ENCODE data around the gene SAXO1.
"Not testable (repeated sequence)": the region's sequence is repeated elsewhere in the genome, so short reads cannot be mapped to it uniquely, and the experiment has no call there.

Gene SAXO1

DNA sequence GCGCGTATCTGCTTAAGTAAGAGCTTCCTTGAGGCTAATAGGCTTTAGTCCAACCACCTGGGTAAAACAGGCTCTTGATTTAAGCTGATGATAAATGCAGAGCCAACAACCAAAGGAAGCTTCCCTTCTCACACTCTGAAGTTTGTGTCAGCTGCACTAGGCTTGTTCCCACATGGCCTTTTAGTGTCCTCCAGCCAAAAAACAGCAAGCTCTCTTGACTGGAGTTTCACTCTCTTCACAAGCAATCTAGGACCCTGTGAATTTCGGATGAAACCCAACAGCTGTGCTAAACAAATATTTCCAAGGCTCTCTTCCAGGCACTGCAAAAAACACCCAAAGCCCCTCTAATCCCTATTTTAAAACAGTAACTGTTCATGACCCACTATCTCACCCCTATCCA is 63.9 kb downstream of the SAXO1 start:
- no peak for DNase-seq

DNA sequence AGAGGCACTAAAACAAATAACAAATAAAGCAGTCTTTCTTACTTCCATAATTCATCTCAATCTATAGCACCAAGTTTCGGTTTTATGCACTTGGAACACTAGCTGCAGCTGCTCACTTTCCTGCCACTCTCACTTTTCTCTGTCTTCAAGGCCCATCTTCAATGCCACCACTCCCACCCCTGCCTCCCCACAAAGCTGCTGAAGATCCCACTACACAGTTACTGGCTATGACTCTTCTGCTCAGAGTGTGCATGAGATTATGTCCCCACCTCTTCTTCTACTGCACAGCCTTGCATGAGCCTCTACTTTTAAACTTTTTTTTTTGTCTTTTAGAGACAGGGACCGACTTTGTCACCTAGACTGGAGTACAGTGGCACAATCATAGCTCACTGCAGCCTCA is 77.4 kb downstream of the SAXO1 start:
- DNase-seq = no peak

DNA sequence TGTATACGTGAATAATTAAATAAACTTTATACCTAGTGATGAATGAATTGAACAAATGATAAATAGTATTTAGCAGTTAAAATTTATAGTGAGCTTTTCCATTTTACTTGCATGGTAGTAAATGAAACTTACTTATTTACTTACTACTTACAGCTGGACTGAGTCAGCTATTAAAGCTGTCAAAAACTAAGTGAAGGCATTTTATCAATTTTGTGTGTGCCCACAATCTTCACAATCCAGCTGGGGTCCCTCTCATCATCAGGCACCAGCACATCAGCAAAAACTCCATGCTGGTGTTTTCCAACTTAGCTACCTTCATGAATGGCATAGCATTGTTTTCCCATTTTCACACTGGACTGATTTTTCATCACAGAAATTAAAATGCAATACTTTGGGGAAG is 81.1 kb downstream of the SAXO1 start:
- no peak for DNase-seq

DNA sequence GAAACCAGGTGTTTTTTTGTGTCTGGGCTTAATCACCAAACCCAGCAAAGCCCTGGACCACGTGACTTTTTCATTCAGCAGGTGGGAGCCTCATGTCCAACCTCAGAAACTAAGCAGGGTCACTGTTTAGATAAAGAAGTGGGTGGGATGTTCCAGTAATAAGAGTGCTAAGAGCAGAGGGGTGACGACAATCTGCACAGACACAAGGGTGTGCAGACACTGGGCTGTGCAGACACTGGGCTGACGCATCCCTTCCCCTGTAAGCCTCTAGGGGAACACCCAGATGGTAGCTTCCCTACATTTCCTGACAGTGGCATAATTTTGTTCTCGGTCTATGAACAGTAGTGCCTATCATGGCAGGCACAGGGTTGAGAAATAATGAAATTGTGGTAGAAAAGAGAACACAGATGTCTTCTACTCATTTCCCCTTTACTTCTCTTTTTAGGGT is 85.1 kb downstream of the SAXO1 start:
- no peak for DNase-seq

DNA sequence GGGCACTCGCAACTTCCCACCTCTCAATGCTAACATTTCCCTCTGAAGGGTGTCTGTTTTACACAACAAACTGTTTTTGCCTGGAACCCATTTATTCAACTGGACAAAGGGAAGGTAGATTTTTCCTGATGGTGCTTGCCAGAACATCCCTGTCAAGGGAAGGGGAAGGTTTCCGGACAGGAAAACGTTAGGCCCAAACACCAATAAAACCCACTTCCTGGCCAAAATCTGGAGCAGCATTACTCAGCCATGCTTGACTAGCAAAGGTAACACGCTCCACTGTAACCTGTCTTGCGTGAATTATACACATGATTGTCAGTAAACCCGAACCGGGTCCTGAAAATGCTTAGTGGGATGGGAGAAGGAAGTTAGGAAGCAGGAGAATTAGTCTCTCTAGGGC is 90.2 kb downstream of the SAXO1 start:
- no peak for DNase-seq

DNA sequence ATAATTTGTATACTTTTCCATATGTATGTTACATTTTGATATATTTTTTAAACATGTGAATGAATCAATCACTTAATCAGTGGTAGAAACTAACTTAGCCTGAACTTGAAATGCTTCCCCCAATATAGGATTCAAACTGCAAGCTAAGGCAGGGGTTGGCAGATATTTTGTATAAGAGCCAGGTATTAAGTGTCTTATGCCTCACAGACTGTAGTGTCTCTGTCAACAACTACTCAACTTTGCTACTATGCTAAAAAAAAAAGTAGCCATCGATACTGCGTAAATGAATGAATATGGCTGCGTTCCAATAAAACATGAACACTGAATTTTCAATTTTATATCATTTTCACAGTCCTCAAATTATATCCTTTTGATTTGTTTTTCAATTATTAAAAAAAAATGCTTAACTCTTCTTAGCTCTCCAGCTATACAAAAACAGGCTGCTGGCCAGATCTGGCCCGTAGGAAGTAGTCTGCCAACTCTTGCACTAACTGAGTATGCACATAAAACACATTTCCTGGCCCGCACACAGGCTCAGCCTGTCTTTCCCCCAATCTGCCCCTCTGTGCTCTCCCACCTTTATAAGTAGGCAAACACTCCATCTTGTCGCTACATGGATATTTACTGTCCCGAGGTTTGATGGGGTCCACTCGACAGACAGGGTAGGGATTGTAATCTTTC is 91.8 kb downstream of the SAXO1 start:
- DNase-seq = no peak

DNA sequence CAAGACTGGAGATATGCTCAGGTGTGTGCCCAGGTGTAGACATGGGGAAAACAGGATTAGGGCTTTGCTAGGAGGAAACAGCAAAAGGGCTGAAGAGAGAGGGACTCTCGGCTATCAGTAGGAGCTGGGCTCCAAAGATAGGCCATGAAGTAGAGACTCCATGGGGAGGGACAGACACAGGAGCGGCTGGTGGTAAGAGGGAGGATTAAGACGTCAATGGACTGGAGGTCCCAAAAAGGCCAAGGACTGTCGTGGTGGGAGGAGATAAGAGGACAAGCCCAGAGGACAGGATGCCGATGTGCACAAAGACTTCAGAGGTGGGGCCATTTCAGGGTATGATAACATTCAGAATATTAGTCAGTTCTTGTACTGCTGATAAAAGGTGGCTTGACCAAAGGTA is 93.1 kb downstream of the SAXO1 start:
- no peak for DNase-seq

DNA sequence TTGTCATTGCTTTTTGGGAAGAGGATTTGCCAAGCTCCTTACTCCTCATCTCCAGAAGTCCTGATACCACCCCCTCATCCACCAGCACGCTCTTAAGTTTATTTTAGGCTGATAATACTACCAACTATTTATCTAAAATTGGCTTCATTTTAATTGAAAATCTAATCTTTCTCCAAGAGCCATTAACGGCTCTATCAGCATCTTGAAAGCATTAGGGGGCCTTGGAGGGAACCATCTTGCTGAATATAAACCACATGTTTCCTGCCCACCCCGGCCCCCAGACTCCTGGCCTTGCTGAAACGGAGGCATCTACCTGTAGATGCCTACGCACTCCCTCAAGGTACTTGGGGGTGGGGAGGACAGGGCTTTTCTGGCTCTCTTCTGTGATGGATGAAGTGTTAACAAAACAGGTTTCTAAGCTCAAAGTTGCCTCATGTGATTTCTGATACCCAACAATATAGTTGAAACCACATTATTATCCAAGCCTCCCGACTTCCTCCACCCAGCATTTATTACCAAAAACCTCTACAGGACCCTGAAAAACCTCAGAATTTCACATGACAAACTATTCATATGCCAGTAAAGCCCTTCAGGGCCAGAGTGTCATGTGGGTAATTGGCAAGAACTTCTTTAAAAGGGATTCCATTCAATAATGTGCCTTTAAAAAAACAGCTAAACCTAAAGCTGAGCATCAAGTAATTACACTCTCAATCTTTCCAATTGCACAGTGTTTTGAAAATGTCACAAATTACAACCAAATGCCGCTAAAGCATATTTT is 96.7 kb downstream of the SAXO1 start:
- no peak for DNase-seq

DNA sequence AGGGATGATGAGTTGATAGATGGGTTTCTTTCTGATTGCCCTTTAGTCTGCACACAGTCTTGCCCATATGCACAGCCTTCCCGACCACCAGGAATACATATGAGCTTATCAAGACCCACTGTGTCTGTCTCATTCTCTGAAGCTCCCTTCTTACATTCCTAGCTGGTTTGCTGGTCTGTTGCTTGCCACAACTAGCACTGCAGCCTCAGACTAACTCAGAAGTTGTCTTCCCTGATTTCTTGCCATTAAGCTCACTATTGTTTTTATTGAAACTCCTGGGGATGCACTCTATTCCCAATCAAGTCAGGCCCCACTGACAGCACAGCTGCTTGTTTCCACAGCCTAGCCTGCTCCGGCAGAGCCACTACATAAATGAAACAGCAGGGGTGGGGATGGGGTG is 97.5 kb downstream of the SAXO1 start:
- no peak for DNase-seq

DNA sequence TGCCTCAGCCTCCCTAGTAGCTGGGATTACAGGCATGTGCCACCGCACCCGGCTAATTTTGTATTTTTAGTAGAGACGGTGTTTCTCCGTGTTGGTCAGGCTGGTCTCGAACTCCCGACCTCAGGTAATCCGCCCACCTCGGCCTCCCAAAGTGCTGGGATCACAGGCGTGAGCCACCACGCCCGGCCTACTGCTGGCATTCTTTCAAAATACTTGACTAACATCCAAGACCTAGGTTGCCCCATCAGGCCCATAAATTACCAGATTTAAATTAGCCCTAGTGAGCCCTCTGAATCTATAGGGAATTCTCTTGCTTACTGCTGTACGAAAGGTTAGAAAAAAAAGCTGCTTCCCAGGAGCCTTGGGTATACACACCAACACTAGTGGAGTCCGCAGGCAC is 102.4 kb downstream of the SAXO1 start:
- DNase-seq = not testable (repeated sequence)

DNA sequence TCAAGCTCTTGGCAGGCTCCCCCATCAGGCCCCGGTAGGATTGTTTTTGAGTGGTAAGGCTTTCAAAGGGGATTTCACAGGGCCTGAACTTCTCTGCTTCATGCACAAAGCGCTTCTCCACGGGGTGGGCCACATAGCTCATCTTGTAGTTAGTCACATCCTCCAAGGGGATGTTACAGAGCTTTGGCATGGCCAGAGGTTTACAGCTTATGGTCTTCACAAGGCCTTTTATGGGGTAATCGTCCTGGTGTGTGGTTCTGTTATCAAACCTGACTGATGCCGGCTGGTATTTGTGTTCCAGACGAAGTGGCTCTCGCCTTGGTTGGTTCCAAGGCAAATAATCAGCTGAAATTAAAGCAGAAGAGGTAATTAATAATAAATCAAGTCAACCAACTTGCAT is 104.3 kb downstream of the SAXO1 start:
- DNase-seq = no peak

DNA sequence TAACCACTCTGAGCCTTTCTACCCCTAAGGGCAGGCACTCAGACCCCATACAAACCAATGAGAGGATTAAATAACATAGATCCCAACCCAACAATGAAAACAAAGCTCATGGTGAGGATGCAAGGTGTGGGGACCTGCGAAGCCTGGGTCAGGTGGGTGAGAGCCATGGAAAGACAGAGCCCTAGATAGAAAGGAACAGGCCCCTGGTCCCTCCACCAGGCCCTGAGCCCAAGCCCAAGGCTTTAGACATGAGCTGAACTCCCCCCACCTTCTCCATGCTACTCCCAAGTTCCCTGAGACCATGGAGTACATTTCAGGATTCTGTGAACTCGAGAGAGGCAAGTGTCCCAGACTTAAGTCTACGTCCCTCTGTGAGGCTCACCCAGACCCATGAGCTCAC is 106.5 kb downstream of the SAXO1 start:
- no peak for DNase-seq

DNA sequence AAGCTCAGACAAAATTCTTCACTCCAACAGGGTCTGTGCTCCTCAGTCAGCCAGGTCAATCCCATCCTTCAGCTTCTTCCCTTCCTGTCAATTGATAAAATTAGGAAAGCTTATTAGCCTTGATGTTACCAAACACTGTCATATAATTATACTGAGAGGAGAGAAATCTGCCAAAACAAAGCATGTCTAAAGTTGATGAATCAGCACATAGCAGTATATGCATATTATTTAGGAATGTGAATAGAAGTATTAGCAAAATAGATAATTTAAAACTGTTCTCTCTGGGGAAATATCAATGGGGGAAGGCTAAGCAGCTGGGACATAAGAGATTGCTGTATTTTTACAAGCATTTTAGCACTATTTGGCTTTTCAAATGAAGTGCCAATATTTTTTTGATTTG is 107.1 kb downstream of the SAXO1 start:
- DNase-seq = no peak

DNA sequence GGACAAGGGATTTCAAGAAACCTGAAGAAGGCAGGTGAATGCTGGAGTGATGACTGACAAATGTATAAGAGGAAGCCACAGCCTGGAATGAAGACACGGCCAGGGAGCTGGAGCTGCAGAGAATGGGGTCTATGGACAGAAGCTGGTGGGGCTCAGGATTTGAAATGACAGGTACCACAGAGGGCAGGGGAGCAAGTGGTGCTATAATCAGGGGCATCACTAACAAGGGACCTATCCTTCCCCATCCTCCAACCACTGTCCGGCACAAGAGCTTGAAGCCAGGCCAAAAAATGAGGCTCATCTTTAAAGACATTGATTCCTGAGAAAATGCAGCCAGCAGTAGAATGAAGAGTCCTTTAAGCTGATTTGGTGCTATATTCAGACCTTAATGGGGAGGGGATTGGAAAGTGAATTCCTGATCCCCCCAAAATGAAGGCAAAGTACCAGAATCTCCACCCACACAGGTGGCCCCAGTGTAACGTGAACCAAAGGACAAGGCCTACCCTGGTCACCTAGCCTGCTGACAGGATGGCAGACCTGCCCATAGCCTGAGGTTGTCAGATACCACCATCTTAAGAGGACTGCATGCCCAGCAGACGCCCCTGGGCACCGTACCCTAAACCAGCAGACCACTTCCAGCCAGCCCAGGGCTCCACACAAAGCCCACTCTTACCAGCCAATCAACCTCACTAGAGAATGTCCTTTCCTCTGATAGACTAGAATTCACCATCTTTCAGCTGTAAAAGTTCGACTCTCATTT is 109.2 kb downstream of the SAXO1 start:
- no peak for DNase-seq

DNA sequence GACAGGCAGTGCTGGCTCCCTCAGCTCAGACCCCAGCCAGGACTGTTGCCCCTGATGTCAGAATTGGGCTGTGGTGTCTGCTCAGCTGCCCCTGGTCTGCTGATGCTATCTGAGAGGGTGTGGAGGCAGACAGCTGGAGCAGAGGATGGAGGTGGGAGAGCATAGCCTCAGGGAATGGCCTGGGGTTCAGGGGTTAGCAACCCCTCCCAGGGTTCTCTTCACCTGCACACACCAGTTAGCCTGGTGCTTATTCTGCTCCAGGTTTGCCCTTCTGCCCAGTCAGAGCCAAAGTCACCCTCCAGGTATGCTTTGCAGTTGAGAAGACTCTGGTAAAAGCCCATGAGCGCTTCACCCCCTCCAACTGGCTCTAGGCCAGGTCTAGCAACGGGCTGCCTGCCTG is 109.8 kb downstream of the SAXO1 start:
- no peak for DNase-seq

DNA sequence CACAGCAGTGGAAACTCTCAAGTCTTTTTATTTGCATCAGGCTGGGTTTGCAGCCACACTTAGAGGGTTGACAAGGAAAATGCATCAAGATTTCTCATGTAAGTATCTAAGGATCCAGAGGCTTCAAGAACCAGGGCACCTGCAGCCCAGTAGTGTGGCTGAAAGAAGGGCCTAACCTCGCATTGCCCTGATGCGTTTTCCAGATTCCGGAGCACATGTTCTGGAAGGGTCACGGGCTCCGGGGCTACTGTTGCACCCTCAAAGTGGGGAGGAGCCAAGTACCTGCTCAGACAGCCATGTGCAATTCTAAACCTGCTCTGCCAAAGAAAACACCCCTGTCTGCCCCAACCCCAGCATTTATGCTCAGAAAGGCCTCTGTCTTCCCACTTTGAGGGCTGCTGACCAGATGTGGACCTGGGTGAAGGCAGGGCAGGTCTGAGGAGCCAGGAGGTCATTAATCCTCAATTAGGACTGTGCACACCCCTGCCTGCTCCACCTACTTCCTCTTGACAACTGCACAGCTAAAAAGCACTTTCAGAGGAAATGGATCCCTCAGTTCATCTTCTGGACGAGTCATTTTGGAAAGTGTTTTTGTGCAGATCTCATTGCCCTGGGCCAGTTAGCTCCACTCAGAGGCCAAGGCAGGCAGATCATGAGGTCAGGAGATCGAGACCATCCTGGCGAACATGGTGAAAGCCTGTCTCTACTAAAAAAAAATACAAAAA is 110.7 kb downstream of the SAXO1 start:
- DNase-seq = no peak

DNA sequence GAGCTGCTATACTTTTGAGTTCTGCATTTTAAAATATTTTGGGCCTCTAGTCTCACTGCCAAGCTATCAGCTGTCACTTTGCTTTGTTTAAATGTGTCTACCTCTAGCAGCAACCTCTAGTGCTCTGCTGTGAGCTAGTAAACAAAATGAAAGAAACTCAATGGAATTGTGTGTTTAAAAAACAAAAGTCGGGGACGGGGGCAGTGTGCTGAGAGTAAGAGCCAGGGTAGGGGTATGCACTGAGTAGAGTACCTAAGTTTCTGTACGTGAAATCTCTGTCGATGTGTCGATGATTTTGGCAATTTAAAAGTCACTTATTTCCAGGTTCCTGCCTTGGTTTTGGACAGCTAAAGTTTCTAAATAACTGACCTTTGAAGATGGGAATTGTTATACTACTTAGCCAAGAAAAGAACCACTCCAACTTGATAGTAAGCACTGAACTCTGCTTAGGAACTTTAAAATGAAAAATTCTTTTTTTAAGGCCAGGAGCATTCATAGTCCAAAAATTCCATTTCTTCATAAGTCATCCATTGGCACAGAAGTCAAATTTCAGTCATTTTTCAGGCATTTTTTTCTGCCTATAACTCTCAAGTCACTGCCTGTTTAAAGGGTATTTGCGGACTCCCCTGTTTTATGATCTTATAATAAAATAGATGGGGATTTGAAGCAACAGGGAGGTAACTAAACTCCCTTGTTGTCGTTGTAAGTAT is 111.5 kb downstream of the SAXO1 start:
- DNase-seq = no peak

DNA sequence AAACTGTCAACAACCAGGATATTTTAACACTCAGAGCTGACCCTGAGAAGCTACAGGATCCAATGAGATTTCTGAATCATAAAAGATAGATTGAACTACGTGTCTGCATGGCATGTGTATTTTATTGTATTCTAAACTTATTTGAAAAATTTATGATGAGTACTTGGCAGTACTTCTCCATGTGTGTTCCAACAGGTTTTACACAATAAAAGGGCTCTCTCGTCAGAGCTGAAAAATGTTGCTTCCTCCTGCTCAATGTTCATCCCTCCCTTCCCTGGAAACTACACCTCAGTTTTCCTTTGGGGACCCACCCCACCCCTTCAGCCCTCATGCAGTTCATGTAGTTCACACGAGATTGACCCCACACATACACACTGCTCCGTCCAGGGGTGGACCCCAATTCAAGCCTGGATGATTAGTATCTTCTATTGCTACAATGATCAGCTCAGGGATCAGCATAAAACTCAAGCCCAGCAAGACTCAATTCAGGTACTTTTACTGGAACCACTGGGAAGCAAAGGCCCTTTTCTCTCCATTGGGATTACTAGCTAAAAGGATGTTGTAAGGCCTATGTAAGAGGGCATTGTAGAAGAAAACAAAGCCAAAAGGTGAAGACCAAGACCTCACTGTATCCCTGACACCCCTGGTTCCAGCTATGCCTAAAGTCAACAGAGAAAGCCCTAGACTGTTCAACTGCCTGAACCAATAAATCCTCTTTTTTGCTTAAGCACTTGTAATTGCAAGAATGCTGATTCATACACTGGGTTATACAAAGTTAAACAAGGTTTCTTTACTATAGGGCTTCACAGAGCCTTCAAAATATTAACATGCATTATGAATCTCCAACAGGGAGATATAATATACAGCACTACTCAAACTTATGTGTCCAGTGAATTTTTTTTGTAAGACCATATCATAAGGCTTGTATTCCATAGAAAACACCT is 112.6 kb downstream of the SAXO1 start:
- no peak for DNase-seq

DNA sequence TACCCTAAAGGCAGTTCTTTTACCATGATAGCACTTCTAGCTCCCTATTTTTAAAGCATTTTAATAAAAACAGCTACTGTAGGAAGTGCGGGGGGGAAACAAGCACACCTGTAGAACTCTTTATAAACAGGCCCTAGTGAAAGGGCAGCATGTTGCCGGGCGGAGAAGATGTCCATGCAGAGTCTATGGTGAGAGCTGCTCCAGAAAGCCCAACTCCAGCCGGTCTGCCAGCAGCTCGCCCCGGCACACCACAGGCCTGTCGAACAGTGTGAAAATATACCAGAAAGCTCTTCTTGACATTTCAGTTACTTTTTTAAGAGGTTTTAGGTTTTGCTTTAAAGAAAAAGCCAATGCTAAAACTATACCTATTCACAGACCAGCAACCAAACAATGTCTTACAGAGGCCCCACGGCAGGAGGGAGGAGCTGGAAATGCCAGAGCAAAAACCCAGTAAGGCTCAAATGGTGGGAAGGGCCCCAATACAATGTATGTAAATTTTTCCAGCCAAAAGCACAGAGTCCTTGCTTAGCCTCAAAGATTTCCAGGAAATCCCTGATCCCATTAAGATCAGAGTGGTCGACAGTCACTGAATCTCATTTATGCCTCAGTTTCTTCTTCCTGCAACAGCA is 121.2 kb downstream of the SAXO1 start:
- DNase-seq = no peak

DNA sequence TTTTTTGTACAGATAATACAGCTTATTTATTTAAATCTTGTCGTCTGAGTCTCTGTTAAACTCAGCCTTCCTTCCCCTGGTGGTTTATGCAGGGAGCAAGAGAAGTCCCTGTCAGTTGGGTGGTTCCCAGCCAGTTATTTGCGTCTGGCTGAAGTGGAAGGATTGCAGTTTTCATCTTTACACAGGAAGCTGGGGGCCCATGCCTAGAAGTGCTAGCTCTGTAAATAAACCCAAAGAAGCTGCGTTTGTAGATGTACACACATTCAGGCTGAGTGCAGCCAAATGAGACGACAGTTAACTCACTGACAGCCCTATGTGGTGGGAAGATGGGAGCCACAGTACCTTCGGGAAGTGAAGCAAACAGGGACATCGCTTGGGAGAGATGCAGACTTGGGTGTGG is 122.1 kb downstream of the SAXO1 start:
- DNase-seq = no peak

DNA sequence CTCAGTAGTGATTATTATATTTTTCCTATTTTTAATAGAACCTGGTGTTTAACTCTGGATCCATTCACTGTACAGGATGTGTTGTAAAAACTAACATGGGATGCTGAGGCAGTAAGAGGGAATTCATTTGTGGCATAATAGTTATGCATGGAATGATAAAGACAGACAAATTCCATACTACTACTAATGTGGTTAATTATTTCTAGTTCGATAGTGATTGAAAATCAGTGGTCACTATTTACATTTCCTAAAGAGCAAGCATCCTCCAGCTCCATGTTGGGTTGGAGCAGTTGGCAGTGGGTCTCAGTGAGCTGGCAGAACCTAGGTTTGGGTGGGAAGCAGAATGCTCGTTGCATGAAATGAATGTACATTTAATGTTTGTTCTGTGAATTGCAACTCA is 122.6 kb downstream of the SAXO1 start:
- no peak for DNase-seq
